ENCODE measurements around the gene ACVR2B.

DNA sequence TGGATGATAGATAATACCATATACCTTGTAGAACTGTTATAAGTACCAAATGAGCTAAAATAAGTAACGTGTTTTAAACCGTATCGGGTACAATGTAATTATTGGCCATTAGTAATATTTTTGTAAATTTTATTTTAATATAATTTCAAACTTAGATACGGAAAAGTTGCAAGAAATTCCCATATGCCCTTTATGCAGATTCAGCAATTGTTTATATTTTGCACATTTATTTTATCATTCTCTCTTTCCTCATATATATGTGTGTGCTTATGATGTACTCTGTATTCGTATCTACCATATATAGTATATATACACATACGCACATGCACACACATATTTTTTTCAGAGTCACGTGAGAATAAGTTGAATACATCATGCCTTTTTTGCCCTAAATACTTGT, 80.9 kb downstream of the ACVR2B start:
- TF ChIP-seq POLR2A (IDR thresholded peaks at IDR 0.05; ENCODE audit: low read depth, low read length) = no peak
- TF ChIP-seq POLR2AphosphoS5 (IDR thresholded peaks at IDR 0.05; ENCODE audit: low read depth, low read length) = no peak
- TF ChIP-seq SPI1 (IDR thresholded peaks at IDR 0.05; ENCODE audit: low read depth, low read length) = no peak
- no peak for TF ChIP-seq TAF1 (IDR thresholded peaks at IDR 0.05; ENCODE audit: low read depth, low read length)
- TF ChIP-seq PAX5 (IDR thresholded peaks at IDR 0.05; ENCODE audit: insufficient read depth, low read length, severe bottlenecking) = no peak
- no peak for TF ChIP-seq POU2F2 (IDR thresholded peaks at IDR 0.05; ENCODE audit: low read depth, low read length)
